IMR-90 (cell line): ENCODE measurements around the gene FAM193A. TPM values are rescaled to one million over a fixed set of nuclear protein-coding genes. Genes with fewer than 3 reads are reported as not detected.
"Not testable (repeated sequence)": the region's sequence is repeated elsewhere in the genome, so short reads cannot be mapped to it uniquely, and the experiment has no call there.

ENCODE experiments used
- ATAC-seq: fragments of 200-7000 bp; cut with Tn5 transposase; 2 replicates; pipeline ENCODE4 v1.9.1; 2020; ENCODE audit warnings: low read depth, mild to moderate bottlenecking, moderate library complexity
- BruUV-seq: library from RNA; stranded (reverse); fragments of 400-500 nt; replicated peaks from 2 replicates; lab custom pipeline; 2021; lab: Mats Ljungman, UMichigan
- CTCF ChIA-PET: fragments of 300-600 bp; formaldehyde crosslinking; extraction: SDS; loops from one replicate; lab custom pipeline; 2021; ENCODE audit warnings: antibody characterized with exemption; lab: Yijun Ruan, JAX
- POLR2A ChIA-PET: fragments of 300-600 bp; sonication (Branson Sonifier 250); formaldehyde crosslinking; loops from one replicate; lab custom pipeline; 2022; ENCODE audit warnings: antibody characterized with exemption; ENCODE audit not compliant: unreplicated experiment; lab: Charles Lee
- DNase-seq: peaks from one replicate; pipeline ENCODE4 v3.0.0; 2013
- H2AFZ ChIP-seq: replicated peaks from 2 replicates; pipeline ENCODE3; 2013; ENCODE audit warnings: low read length, mild to moderate bottlenecking; ENCODE audit not compliant: poor library complexity
- H2AK5ac ChIP-seq: 2 replicates; pipeline ENCODE4 v1.6.1; 2013; ENCODE audit warnings: low read depth, low read length, inconsistent platforms
- H2AK9ac ChIP-seq: replicated peaks from 2 replicates; pipeline ENCODE3; 2013; ENCODE audit warnings: mild to moderate bottlenecking, low read depth, low read length, moderate library complexity; ENCODE audit not compliant: poor library complexity
- H2BK120ac ChIP-seq: 2 replicates; pipeline ENCODE4 v1.6.1; 2013; ENCODE audit warnings: low read depth, low read length, inconsistent platforms
- H2BK15ac ChIP-seq: 3 replicates; pipeline ENCODE4 v1.6.1; 2013; ENCODE audit warnings: low read depth, low read length, inconsistent platforms
- H2BK20ac ChIP-seq: 2 replicates; pipeline ENCODE4 v1.6.1; 2013; ENCODE audit warnings: low read depth, mild to moderate bottlenecking, inconsistent platforms, low read length, moderate library complexity
- H2BK5ac ChIP-seq: 2 replicates; pipeline ENCODE4 v1.6.1; 2013; ENCODE audit warnings: mild to moderate bottlenecking, low read depth, low read length, inconsistent platforms; ENCODE audit not compliant: poor library complexity, severe bottlenecking
- H3K14ac ChIP-seq: replicated peaks from 2 replicates; pipeline ENCODE4 v1.6.1; 2013; ENCODE audit warnings: low read depth, low read length, inconsistent platforms
- H3K18ac ChIP-seq: 2 replicates; pipeline ENCODE4 v1.6.1; 2013; ENCODE audit warnings: low read depth, low read length, control low read depth
- H3K23ac ChIP-seq: 2 replicates; pipeline ENCODE4 v1.6.1; 2013; ENCODE audit warnings: low read depth, low read length, inconsistent platforms
- H3K27ac ChIP-seq: 2 replicates; pipeline ENCODE4 v1.5.1; 2013; ENCODE audit warnings: mild to moderate bottlenecking, control low read depth, low read length; ENCODE audit not compliant: insufficient read depth
- H3K27me3 ChIP-seq: 2 replicates; pipeline ENCODE4 v1.6.1; 2013; ENCODE audit warnings: low read length; ENCODE audit not compliant: control insufficient read depth, insufficient read depth
- H3K36me3 ChIP-seq: 2 replicates; pipeline ENCODE4 v1.6.1; 2013; ENCODE audit warnings: low read length, mixed read lengths; ENCODE audit not compliant: control insufficient read depth, insufficient read depth
- H3K4ac ChIP-seq: 2 replicates; pipeline ENCODE4 v1.6.1; 2013; ENCODE audit warnings: low read depth, low read length, inconsistent platforms
- H3K4me1 ChIP-seq: 2 replicates; pipeline ENCODE4 v1.6.1; 2013; ENCODE audit warnings: low read length, mixed read lengths; ENCODE audit not compliant: control insufficient read depth, insufficient read depth
- H3K4me2 ChIP-seq: 2 replicates; pipeline ENCODE4 v1.6.1; 2013; ENCODE audit warnings: low read depth, mild to moderate bottlenecking, control low read depth, low read length, moderate library complexity
- H3K4me3 ChIP-seq: 2 replicates; pipeline ENCODE4 v1.5.1; 2013; ENCODE audit warnings: low read depth, mild to moderate bottlenecking, control low read depth, low read length, moderate library complexity; ENCODE audit not compliant: insufficient read depth
- H3K56ac ChIP-seq: 2 replicates; pipeline ENCODE4 v1.6.1; 2013; ENCODE audit warnings: low read length, inconsistent platforms; ENCODE audit not compliant: insufficient read depth; ENCODE audit errors: extremely low read depth
- H3K79me1 ChIP-seq, 2 experiments: 2 replicates each; pipeline ENCODE4 v1.6.1; 2013; ENCODE audit warnings: low read length in 2 of 2, inconsistent platforms in 1 of 2, low read depth in 1 of 2
- H3K9ac ChIP-seq: 2 replicates; pipeline ENCODE4 v1.6.1; 2013; ENCODE audit warnings: low read depth, low read length, control low read depth
- H3K9me1 ChIP-seq: 2 replicates; pipeline ENCODE4 v1.6.1; 2013; ENCODE audit warnings: low read length, inconsistent platforms; ENCODE audit not compliant: insufficient read depth
- H3K9me3 ChIP-seq: 2 replicates; pipeline ENCODE4 v1.6.1; 2013; ENCODE audit warnings: low read length; ENCODE audit not compliant: control insufficient read depth, insufficient read depth
- H4K20me1 ChIP-seq: 2 replicates; pipeline ENCODE4 v1.6.1; 2013; ENCODE audit warnings: low read length, inconsistent platforms; ENCODE audit not compliant: insufficient read depth
- H4K5ac ChIP-seq: 2 replicates; pipeline ENCODE4 v1.6.1; 2013; ENCODE audit warnings: mild to moderate bottlenecking, low read depth, low read length, control low read depth
- H4K8ac ChIP-seq, 2 experiments: 2 replicates each; pipeline ENCODE4 v1.6.1; 2013; ENCODE audit warnings: low read depth in 2 of 2, low read length in 2 of 2, control low read depth in 1 of 2, inconsistent platforms in 1 of 2
- H4K91ac ChIP-seq: 2 replicates; pipeline ENCODE4 v1.6.1; 2013; ENCODE audit warnings: low read depth, low read length, inconsistent platforms; ENCODE audit not compliant: insufficient read depth
- RCOR1 ChIP-seq: IDR thresholded peaks from 2 replicates; pipeline ENCODE4 v1.6.1; 2012; ENCODE audit warnings: mild to moderate bottlenecking, low read length, improper control_type of control experiment; ENCODE audit not compliant: insufficient replicate concordance
- WGBS, 2 experiments: methylation state at CpG; one replicate each; pipeline versions ENCODE4 v1.1.5 to v1.1.7; 2013; ENCODE audit warnings: missing lambda C conversion rate in 2 of 2; ENCODE audit not compliant: insufficient read length in 1 of 2; ENCODE audit errors: extremely low coverage in 2 of 2; 5-methylcytosine and 5-hydroxymethylcytosine counted together
- dilution Hi-C: fragments of 300-500 bp; cut with HindIII; formaldehyde crosslinking; loops from one replicate; pipeline ENCODE4 v1.14.3; 2018; ENCODE audit warnings: low sequenced_read_pairs; ENCODE audit not compliant: unreplicated experiment
- in situ Hi-C: fragments of 300-500 bp; cut with MboI; formaldehyde crosslinking; loops from 3 replicates; pipeline ENCODE4 v1.14.3; 2019; ENCODE audit warnings: low sequenced_read_pairs, inconsistent platforms, mixed read lengths
- intact Hi-C: fragments of 100-400 bp; cut with micrococcal nuclease; formaldehyde crosslinking; loops from 2 replicates; pipeline ENCODE4 v1.10.0; 2022
- polyA plus RNA-seq, 3 experiments: library from polyadenylated mRNA; depleted of rRNA; stranded (reverse); fragments of >200 nt; gene quantifications; 2 replicates each; pipeline ENCODE4 v1.2.3, GENCODE V29; 2012; ENCODE audit warnings: low replicate concordance in 1 of 3
- total RNA-seq: library from RNA; depleted of rRNA; stranded (reverse); fragments of >200 nt; gene quantifications from 2 replicates; pipeline ENCODE4 v1.2.3, GENCODE V29; 2012
- TF ChIP-seq, protein P1 (sequence below): conservative IDR thresholded peaks from 2 replicates; pipeline ENCODE4 v1.5.1; 2012; ENCODE audit warnings: mild to moderate bottlenecking, low read depth, low read length, improper control_type of control experiment

FAM193A gene
- total and polyA plus RNA-seq, 2 of the 4 experiments (the other 2 are of a cell fraction), result 6.8 to 11.0 TPM

DNA sequence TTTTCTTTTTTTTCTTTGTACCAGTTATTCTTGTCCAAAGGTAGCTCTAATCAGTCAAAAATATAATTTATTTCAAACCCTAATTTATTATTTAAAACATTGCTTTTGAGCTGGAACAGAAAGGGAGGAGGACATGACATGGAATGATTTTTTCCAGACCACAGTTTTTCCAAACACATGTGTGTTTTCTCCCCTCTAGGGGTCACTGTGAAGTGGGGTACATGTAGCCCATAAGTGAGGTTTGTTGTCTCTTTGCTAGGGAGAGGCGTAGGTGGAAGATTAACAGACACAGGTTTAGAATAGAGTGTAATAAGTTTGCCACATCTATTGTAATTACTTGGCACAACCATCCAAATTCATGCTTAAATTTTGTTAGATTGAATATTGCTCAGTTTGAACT is 136.7 kb downstream of the FAM193A start:
- H2AK5ac ChIP-seq, result no peak overlapping the region
- no peak overlapping the region for H2BK15ac ChIP-seq
- no peak overlapping the region for H2BK120ac ChIP-seq
- no peaks in the 10 kb centered on the region for H3K27me3 ChIP-seq
- H3K27ac ChIP-seq, result no peak overlapping the region
- H3K56ac ChIP-seq, result no peak overlapping the region
- no peak overlapping the region for H3K23ac ChIP-seq
- in situ Hi-C loops (no loop called here), dilution Hi-C loops (no loop called here), intact Hi-C loops (no loop called here)
- peaks cover 12% of the 10 kb centered on the region for H3K9me1 ChIP-seq
- no peak overlapping the region for H4K91ac ChIP-seq
- TF ChIP-seq, protein P1, sequence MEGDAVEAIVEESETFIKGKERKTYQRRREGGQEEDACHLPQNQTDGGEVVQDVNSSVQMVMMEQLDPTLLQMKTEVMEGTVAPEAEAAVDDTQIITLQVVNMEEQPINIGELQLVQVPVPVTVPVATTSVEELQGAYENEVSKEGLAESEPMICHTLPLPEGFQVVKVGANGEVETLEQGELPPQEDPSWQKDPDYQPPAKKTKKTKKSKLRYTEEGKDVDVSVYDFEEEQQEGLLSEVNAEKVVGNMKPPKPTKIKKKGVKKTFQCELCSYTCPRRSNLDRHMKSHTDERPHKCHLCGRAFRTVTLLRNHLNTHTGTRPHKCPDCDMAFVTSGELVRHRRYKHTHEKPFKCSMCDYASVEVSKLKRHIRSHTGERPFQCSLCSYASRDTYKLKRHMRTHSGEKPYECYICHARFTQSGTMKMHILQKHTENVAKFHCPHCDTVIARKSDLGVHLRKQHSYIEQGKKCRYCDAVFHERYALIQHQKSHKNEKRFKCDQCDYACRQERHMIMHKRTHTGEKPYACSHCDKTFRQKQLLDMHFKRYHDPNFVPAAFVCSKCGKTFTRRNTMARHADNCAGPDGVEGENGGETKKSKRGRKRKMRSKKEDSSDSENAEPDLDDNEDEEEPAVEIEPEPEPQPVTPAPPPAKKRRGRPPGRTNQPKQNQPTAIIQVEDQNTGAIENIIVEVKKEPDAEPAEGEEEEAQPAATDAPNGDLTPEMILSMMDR, result peak; percentile 25; the same call in 1 of the 2 replicates
- no peak for TF ChIP-seq RCOR1
- no peak overlapping the region for H3K4me2 ChIP-seq
- POLR2A ChIA-PET, result no interaction called here
- no peak overlapping the region for H4K5ac ChIP-seq
- no peak overlapping the region for H4K8ac ChIP-seq
- ATAC-seq, result peak; percentile 35; the same call in 1 of the 2 replicates
- no peak overlapping the region for H2AK9ac ChIP-seq
- no peak overlapping the region for H2BK20ac ChIP-seq
- no peak overlapping the region for H3K9ac ChIP-seq
- no peak overlapping the region for H2BK5ac ChIP-seq
- no peak overlapping the region for H3K4me3 ChIP-seq
- H2AFZ ChIP-seq, result no peak overlapping the region
- H3K79me1 ChIP-seq, result peaks cover 35 to 55% of the 10 kb centered on the region in 2 experiments
- H3K14ac ChIP-seq, result no peak overlapping the region
- CTCF ChIA-PET, result interaction anchor here (0.6 kb wide), 1 partner anchor 283 kb away, joined by 3 read pairs; no protein-coding TSS in a partner anchor
- no TSS peak for BruUV-seq
- WGBS, 2 experiments, result no CpG with 5 or more reads among the region's 1 CpG
- H4K20me1 ChIP-seq, result 0 out of 2 replicates have a peak, but pooled peaks cover 9% of the 10 kb centered on the region
- no peaks in the 10 kb centered on the region for H3K9me3 ChIP-seq
- DNase-seq, result no peak
- H3K4me1 ChIP-seq, result no peaks in the 10 kb centered on the region
- H3K4ac ChIP-seq, result no peak overlapping the region
- H3K36me3 ChIP-seq, result peaks cover 35% of the 10 kb centered on the region
- no peak overlapping the region for H3K18ac ChIP-seq

DNA sequence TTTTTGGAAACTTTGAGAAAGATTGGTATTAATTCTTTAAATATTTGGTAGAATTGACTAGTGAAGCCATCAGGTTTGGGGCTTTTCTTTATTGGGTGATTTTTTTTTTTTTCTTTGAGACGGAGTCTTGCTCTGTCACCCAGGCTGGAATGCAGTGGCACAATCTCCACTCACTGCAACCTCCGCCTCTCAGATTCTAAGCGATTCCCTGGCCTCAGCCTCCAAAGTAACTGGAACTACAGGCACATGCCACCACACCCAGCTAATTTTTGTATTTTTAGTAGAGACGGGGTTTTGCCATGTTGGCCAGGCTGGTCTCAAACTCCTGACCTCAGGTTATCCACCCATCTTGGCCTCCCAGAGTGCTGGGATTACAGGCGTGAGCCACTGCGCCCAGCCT is 143.3 kb downstream of the FAM193A start:
- H2BK20ac ChIP-seq, H3K9me3 ChIP-seq, H4K20me1 ChIP-seq, H2AFZ ChIP-seq, POLR2A ChIA-PET, H3K56ac ChIP-seq, H3K27me3 ChIP-seq, CTCF ChIA-PET, H4K91ac ChIP-seq, H2BK120ac ChIP-seq, ATAC-seq, H3K4me3 ChIP-seq, H2AK9ac ChIP-seq, H3K4me2 ChIP-seq, H2BK15ac ChIP-seq, H2BK5ac ChIP-seq, H3K27ac ChIP-seq, H3K4me1 ChIP-seq, intact Hi-C loops, H3K18ac ChIP-seq, H2AK5ac ChIP-seq, H3K14ac ChIP-seq, H3K9me1 ChIP-seq, BruUV-seq, H3K23ac ChIP-seq, dilution Hi-C loops, in situ Hi-C loops, H3K4ac ChIP-seq, DNase-seq, H4K8ac ChIP-seq, H4K5ac ChIP-seq, H3K9ac ChIP-seq: not testable (repeated sequence)
- no CpG with 5 or more reads among the region's 6 CpGs for WGBS, 2 experiments
- H3K79me1 ChIP-seq, result peaks cover 31 to 53% of the 10 kb centered on the region in 2 experiments
- peaks cover 19% of the 10 kb centered on the region for H3K36me3 ChIP-seq
